SU-DHL-6 (cell line): Measurements from ENCODE around the gene CAPN13.

ENCODE experiments used
- H2AFZ ChIP-seq: fragments of 200-600 bp; sonication (generic); 2 replicates; pipeline ENCODE4 v1.6.1; 2014; ENCODE audit warnings: low read depth, mild to moderate bottlenecking, moderate library complexity, mixed read lengths, antibody characterized with exemption, low read length; ENCODE audit not compliant: severe bottlenecking
- H3F3A ChIP-seq: fragments of 200-600 bp; shearing (Covaris generic); 2 replicates; pipeline ENCODE4 v1.6.0; 2016; ENCODE audit warnings: antibody characterized with exemption, mild to moderate bottlenecking; ENCODE audit not compliant: insufficient read depth
- H3K27ac ChIP-seq: fragments of 200-600 bp; sonication (generic); 2 replicates; pipeline ENCODE4 v1.5.1; 2016; ENCODE audit warnings: low read depth, mild to moderate bottlenecking, low read length, moderate library complexity, mixed read lengths
- H3K27me3 ChIP-seq: fragments of 200-600 bp; sonication (generic), shearing (Covaris generic); 2 replicates; pipeline ENCODE4 v1.6.0; 2014; ENCODE audit warnings: mild to moderate bottlenecking, low read length
- H3K36me3 ChIP-seq: fragments of 200-600 bp; sonication (generic); 2 replicates; pipeline ENCODE4 v1.6.1; 2014; ENCODE audit warnings: mild to moderate bottlenecking, low read length, mixed read lengths
- H3K4me2 ChIP-seq: fragments of 300-600, 200-600 bp; shearing (Covaris generic), sonication (generic); 2 replicates; pipeline ENCODE4 v1.6.0; 2014; ENCODE audit warnings: low read length, low read depth, mild to moderate bottlenecking; ENCODE audit not compliant: poor library complexity, severe bottlenecking
- H3K4me3 ChIP-seq: fragments of 200-600 bp; sonication (generic); 2 replicates; pipeline ENCODE4 v1.5.1; 2014; ENCODE audit warnings: antibody characterized with exemption, low read length, mild to moderate bottlenecking, mixed read lengths; ENCODE audit not compliant: insufficient read depth, poor library complexity, severe bottlenecking
- H3K79me2 ChIP-seq: fragments of 200-600 bp; sonication (generic); 2 replicates; pipeline ENCODE4 v1.6.1; 2014; ENCODE audit warnings: mild to moderate bottlenecking, low read length, moderate library complexity; ENCODE audit not compliant: insufficient read depth
- H3K9ac ChIP-seq: fragments of 200-600 bp; sonication (generic); 2 replicates; pipeline ENCODE4 v1.7.0; 2014; ENCODE audit warnings: mild to moderate bottlenecking, low read length
- H3K9me2 ChIP-seq: fragments of 200-600 bp; sonication (generic); replicated peaks from 2 replicates; pipeline ENCODE4 v1.6.1; 2014; ENCODE audit warnings: low read length; ENCODE audit not compliant: insufficient read depth
- H3K9me3 ChIP-seq: fragments of 200-600 bp; sonication (generic); 2 replicates; pipeline ENCODE4 v1.6.1; 2014; ENCODE audit warnings: low read length, mixed read lengths; ENCODE audit not compliant: insufficient read depth
- H4K20me1 ChIP-seq: fragments of 200-600 bp; sonication (generic); 2 replicates; pipeline ENCODE4 v1.6.1; 2014; ENCODE audit warnings: low read depth, mild to moderate bottlenecking, antibody characterized with exemption, low read length, moderate library complexity, mixed read lengths
- EZH2phosphoT487 ChIP-seq: fragments of 200-600 bp; sonication (generic), shearing (Covaris generic); conservative IDR thresholded peaks from 2 replicates; pipeline ENCODE4 v1.6.1; 2018; ENCODE audit warnings: mild to moderate bottlenecking, antibody characterized with exemption, low read length, moderate library complexity, mixed read lengths
- TF ChIP-seq, protein P1 (sequence below): fragments of 200-600 bp; sonication (generic); IDR thresholded peaks from one replicate; pipeline ENCODE4 v1.5.1; 2017; ENCODE audit warnings: antibody characterized with exemption, mild to moderate bottlenecking, low read length, moderate library complexity; ENCODE audit not compliant: insufficient read depth, poor library complexity, severe bottlenecking

Gene CAPN13

GRCh38 chr2:30756051-30756719 is 51.1 kb downstream of the CAPN13 start:
- no peak overlapping the region for H3K4me2 ChIP-seq
- H3K9me2 ChIP-seq = no peaks in the 10 kb centered on the region
- H3K27me3 ChIP-seq = no peaks in the 10 kb centered on the region
- H3K9ac ChIP-seq = no peak overlapping the region
- H3F3A ChIP-seq = no peaks in the 10 kb centered on the region
- no peak overlapping the region for H3K4me3 ChIP-seq
- TF ChIP-seq, protein P1, sequence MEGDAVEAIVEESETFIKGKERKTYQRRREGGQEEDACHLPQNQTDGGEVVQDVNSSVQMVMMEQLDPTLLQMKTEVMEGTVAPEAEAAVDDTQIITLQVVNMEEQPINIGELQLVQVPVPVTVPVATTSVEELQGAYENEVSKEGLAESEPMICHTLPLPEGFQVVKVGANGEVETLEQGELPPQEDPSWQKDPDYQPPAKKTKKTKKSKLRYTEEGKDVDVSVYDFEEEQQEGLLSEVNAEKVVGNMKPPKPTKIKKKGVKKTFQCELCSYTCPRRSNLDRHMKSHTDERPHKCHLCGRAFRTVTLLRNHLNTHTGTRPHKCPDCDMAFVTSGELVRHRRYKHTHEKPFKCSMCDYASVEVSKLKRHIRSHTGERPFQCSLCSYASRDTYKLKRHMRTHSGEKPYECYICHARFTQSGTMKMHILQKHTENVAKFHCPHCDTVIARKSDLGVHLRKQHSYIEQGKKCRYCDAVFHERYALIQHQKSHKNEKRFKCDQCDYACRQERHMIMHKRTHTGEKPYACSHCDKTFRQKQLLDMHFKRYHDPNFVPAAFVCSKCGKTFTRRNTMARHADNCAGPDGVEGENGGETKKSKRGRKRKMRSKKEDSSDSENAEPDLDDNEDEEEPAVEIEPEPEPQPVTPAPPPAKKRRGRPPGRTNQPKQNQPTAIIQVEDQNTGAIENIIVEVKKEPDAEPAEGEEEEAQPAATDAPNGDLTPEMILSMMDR = no peak
- TF ChIP-seq EZH2phosphoT487 = no peak
- no peaks in the 10 kb centered on the region for H3K9me3 ChIP-seq
- H2AFZ ChIP-seq = no peak overlapping the region
- no peaks in the 10 kb centered on the region for H4K20me1 ChIP-seq
- no peaks in the 10 kb centered on the region for H3K36me3 ChIP-seq
- H3K79me2 ChIP-seq = no peaks in the 10 kb centered on the region
- no peak overlapping the region for H3K27ac ChIP-seq

- no peaks in the 10 kb centered on the region for H3K9me2 ChIP-seq
- no peaks in the 10 kb centered on the region for H3K9me3 ChIP-seq
- no peak overlapping the region for H3K27ac ChIP-seq
- no peak overlapping the region for H3K4me2 ChIP-seq
- no peaks in the 10 kb centered on the region for H4K20me1 ChIP-seq
- no peak overlapping the region for H3K4me3 ChIP-seq
- no peak overlapping the region for H3K9ac ChIP-seq
- H2AFZ ChIP-seq = no peak overlapping the region
- no peaks in the 10 kb centered on the region for H3K79me2 ChIP-seq
- no peaks in the 10 kb centered on the region for H3K27me3 ChIP-seq
- TF ChIP-seq EZH2phosphoT487 = no peak
- TF ChIP-seq, protein P1 = no peak
- no peaks in the 10 kb centered on the region for H3K36me3 ChIP-seq
- no peaks in the 10 kb centered on the region for H3F3A ChIP-seq
Observed at GRCh38 chr2:30753630-30754029, 53.6 kb downstream of the CAPN13 start.

GRCh38 chr2:30752811-30753210 is 54.4 kb downstream of the CAPN13 start:
- no peak overlapping the region for H3K4me2 ChIP-seq
- no peaks in the 10 kb centered on the region for H3K36me3 ChIP-seq

DNA sequence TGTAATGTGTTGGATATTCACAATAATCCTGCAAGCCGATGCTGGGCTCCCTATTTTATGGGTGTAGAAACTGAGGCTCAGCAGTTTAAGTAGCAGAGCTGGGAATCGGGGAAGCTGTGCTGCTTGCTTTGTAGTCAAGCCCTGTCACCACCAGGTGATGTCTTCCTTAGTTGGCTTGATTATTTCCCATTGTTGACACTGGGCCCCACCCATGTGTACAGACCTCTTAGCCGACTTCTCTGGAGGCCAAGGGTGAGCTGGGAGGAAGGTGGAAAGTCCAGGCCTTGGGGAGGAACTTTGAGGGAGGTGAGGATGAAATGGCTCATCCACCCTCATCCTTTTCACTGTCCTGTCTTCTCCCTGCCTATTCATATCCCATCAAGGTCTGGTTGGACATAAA is 60.0 kb downstream of the CAPN13 start:
- H3K4me2 ChIP-seq = no peak overlapping the region
- H3K27ac ChIP-seq = no peak overlapping the region
- no peaks in the 10 kb centered on the region for H3K9me3 ChIP-seq
- no peaks in the 10 kb centered on the region for H4K20me1 ChIP-seq
- no peak overlapping the region for H3K9ac ChIP-seq
- no peak overlapping the region for H3K4me3 ChIP-seq
- TF ChIP-seq, protein P1 = no peak
- TF ChIP-seq EZH2phosphoT487 = no peak
- H3F3A ChIP-seq = no peaks in the 10 kb centered on the region
- H3K36me3 ChIP-seq = no peaks in the 10 kb centered on the region
- no peaks in the 10 kb centered on the region for H3K9me2 ChIP-seq
- no peak overlapping the region for H2AFZ ChIP-seq
- H3K79me2 ChIP-seq = no peaks in the 10 kb centered on the region
- H3K27me3 ChIP-seq = no peaks in the 10 kb centered on the region

More at GRCh38 chr2:30752811-30753210, 54.4 kb downstream of the CAPN13 start:
- Histone ChIP-seq H4K20me1 (no peaks in the 10 kb centered on the region), H3K9me2 (no peaks in the 10 kb centered on the region), H3K9me3 (no peaks in the 10 kb centered on the region), H3K79me2 (no peaks in the 10 kb centered on the region), H2AFZ (no peak overlapping the region), H3K27me3 (no peaks in the 10 kb centered on the region), H3K27ac (no peak overlapping the region), H3K9ac (no peak overlapping the region), H3K4me3 (no peak overlapping the region), H3F3A (no peaks in the 10 kb centered on the region)
- no peak for TF ChIP-seq EZH2phosphoT487
